HG03520 (cell line): ENCODE results near the gene IRAK1.

Experiments used
- ATAC-seq: cut with Tn5 transposase; IDR thresholded peaks from one replicate; pipeline ENCODE4 v1.9.1; 2021; ENCODE audit warnings: mild to moderate bottlenecking, moderate library complexity; ENCODE audit not compliant: unreplicated experiment

The IRAK1 gene

DNA sequence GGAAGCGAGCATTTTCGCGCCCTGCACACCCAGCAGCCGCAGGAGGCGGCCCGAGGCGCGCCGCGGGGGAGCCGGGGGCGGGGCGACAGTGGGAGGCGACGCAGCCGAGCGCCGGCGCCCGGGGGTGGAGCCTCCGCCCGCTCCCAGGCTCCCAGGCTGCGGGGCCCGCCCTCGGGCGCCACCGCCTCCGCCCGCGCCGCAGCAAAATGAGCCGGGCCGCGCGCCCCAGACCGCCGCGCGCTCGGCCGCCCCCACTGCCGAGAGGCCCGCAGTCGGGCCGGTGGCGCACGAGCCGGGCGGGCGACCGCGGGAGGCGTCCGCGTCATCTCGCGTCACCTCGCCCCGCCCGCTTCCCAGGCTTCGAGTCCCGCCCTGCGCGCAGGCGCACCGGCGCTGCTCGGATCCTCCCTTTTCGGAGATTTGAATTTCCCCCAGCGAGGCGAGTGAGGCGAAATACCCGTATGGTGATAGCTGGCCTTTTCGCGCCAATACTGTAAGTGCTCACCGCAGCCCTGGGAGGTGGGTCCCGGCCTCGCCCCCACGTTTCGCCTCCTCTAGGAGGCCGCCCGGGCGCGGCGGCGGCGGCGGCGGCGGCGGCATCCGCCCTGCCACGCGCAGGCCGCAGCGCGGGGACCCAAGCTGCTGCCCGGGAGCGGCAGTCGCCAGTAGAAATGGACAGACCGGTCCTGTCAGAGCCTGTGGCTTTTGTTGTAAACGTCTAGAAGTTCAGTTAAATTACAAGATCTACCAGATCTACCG, 47.2 kb downstream of the IRAK1 start, which contains the start of gene TMEM187:
Gene TMEM187 (plus strand): TSS at position 387 of the 759 bp plus-strand sequence. CDS start 9,309 bp downstream, outside the sequence.
- ATAC-seq: peak; percentile 54

- peak; percentile 37 for ATAC-seq
Measured at GRCh38 chrX:153971450-153972367, 48.0 kb downstream of the IRAK1 start, which contains the start of gene HCFC1. TSS of gene HCFC1 (minus strand) at chrX:153971818. CDS start at chrX:153970840, 978 bp downstream.

DNA sequence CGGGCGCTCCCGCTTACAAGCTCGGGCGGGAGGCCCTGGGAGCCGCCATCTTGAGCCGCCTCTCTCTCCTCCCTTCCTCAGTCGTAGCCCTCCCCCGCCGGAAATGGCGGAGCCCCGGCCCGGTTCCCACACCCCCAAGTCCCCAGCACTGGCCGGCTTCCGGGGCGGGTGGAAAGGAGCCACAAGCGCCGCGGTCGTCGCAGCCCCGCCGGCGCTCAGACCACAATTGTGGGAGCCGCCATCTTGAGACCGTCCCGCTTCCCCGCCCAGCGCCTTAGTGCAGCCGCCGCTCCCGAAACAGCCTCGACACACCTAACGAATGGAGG, 48.6 kb downstream of the IRAK1 start:
- ATAC-seq: peak; percentile 31

GRCh38 chrX:153970357-153971123, 49.2 kb downstream of the IRAK1 start:
- peak; percentile 0 for ATAC-seq

- ATAC-seq: no peak
Measured at GRCh38 chrX:153969904-153970356, 49.8 kb downstream of the IRAK1 start.

DNA sequence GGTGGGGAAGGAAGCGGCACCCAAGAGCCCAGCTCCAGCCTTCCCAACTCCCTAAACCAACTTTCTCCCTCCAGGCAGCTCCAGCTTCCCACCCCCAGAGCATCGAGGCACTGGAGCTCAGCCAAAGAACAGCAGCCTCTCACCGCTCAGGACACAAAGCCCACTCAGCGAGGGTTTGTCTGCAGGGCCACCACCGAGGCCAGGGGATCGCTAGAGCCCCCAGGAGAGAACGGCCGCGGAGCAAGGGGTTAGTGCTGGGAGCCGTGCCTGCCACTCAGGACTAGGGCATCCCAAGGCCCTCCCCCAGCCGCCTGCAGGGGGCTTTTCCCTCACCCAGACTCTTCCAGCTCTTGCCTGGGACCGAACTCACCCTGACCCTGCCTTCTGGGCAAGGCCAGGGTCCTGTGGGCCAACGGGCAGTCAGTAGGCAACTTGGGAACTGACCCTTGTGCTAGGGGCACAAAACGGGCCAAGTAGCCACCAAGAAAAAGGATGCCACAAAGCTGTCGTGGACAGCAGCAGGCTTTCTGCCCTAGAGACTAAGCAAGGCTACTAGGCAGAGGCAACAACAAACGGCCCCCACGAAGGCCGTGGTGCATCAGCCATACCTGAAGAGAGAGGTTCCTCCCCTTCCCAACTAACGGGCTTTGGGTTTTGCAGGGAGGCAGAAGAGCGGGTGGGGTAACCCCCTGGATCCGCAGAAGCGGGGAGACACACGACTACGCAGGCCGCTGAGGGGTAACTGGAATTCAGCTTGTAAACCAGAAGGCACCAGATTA, 50.4 kb downstream of the IRAK1 start:
- no peak for ATAC-seq

DNA sequence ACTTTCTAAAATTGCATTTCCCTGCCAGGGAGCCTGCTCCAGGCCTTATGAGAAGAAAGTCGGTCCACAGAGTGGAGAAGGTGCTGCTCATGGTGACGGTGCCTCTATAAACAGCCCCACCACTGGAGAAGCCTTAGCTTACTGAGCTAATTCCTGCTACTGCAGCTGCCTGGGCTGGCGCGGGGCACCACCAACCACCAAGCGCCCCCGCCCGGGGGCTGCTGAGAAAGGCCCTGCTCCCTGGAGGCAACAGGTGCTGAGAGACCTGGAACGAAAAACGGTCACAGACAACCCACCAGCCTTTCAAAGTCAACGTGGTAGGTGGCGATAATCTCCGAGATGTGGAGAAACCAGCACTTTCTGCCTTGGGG, 51.0 kb downstream of the IRAK1 start:
- ATAC-seq: no peak

DNA sequence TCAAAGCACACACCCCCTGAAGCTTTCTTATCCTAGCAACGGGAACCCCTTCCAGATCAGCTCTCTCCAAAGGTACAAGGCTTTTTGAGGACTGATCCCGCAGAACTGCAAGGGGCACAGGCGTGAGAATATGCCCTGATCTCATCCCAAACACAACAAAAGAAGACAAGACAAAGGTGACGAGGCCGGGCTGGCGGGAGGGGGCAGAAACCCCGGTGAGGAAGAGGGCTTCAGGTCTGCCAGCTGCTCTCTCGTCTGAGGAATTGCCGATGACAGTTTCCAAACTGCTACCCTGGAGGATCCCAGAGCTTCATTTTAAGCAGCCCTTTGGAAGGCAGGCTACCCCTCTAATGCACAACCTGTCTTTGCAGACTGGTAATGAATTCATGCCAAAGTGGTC, 51.4 kb downstream of the IRAK1 start:
- ATAC-seq: no peak

- ATAC-seq: no peak
Measured at GRCh38 chrX:153967536-153968224, 52.0 kb downstream of the IRAK1 start.

GRCh38 chrX:153966841-153967535, 52.7 kb downstream of the IRAK1 start:
- ATAC-seq: no peak

- ATAC-seq: no peak
Measured at GRCh38 chrX:153966283-153966688, 53.4 kb downstream of the IRAK1 start.

GRCh38 chrX:153965406-153965805, 54.3 kb downstream of the IRAK1 start:
- ATAC-seq: no peak

DNA sequence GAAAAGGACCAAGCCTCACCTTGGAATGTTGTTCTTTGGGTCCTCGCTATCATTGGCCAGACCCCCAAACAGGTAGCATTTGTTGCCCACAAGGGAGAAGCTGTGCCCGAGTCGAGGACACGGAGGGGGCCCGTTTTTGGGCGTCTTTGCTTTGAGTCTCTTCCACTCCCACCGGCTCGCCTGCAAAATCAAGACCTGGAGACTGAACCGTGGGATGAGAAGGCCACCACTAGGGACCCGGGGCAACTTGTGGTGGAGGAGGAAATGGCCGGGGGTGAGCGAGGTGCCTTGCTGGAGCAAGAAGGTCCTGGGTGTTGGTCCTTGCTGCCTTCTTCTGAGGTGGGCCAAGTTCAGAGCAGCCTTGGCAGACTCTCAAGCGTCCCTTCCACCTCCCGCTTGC, 55.6 kb downstream of the IRAK1 start:
- no peak for ATAC-seq

DNA sequence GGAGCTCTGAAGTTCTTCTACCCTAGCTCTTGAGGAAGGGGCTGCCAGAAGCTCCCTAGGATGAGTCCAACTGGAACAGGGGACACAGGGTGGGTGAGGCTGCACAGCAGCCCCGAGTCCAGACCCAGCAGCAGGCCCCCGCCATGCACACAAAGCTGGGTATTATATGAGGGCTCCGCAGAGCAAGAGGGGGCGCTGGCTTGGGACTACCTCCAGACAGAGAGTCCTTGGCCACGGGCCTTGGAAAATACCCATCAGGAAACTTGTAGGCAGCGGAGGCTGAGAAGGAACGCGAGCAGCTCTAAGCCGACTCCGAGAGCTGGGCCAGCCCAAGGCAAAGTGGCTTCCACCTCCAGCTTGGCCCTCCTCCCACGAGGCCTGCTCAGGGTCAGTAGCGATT, 56.2 kb downstream of the IRAK1 start:
- no peak for ATAC-seq

DNA sequence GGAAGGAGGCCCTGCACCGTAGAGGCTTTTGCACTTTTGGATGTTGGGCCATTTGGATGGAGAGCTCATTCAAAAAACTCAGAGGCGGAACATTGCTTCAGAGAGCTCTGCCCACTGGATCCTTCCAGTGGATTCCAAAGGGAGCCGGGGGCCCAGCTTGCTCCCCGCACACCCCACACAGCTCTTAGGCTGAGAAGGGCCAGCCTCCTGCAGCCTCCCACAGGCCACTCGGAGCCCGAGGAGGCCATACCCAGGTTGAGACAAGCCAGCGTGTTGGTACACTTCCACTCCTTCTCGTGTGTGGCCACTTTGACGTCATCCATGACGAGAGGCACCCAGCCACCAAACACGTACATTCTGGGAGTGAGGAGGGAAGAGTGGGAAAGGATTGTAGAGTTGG, 58.4 kb downstream of the IRAK1 start:
- no peak for ATAC-seq

- ATAC-seq: no peak
Measured at GRCh38 chrX:153960786-153961185, 58.9 kb downstream of the IRAK1 start.
